ENCODE results near the gene HUWE1.

Gene HUWE1

GRCh38 chrX:53483416-53483815 lies 203.1 kb downstream of the HUWE1 start:
- DNase-seq = no peak
